GM23248 (cell line): ENCODE measurements around the gene ADIRF.

ENCODE experiments used
- EZH2 ChIP-seq: fragments of 200-600 bp; sonication (generic); IDR thresholded peaks from 2 replicates; pipeline ENCODE4 v1.6.1; 2018; ENCODE audit warnings: antibody characterized with exemption, mild to moderate bottlenecking; ENCODE audit not compliant: insufficient read depth, poor library complexity, severe bottlenecking
- EZH2phosphoT487 ChIP-seq: fragments of 200-600 bp; sonication (generic); IDR thresholded peaks from 2 replicates; pipeline ENCODE4 v1.6.1; 2018; ENCODE audit warnings: antibody characterized with exemption, moderate library complexity, mild to moderate bottlenecking, low read depth; ENCODE audit not compliant: insufficient read depth

- TF ChIP-seq EZH2 (no peak), EZH2phosphoT487 (no peak)
Observed at GRCh38 chr10:86951184-86951761, 17.0 kb upstream of the ADIRF start.
